Renal cortex interstitium (tissue), 15 donors: Measurements from ENCODE around the gene OR6M1. TPM values are rescaled to one million over a fixed set of nuclear protein-coding genes. Genes with fewer than 3 reads are reported as not detected.

Source experiments
- DNase-seq, 11 donors: peaks; one replicate each; pipeline ENCODE4 v3.0.0-alpha.2; 2013; ENCODE audit warnings: low read depth in 9 of 11, low spot score in 4 of 11; ENCODE audit errors: extremely low read depth in 1 of 11
- long read RNA-seq, 16 experiments: transcript quantifications; one replicate each; lab custom pipeline, GENCODE V29; 2026
- polyA plus RNA-seq, 3 donors: library from polyadenylated mRNA; unstranded; fragments of 120-200 nt; gene quantifications; one replicate each; pipeline ENCODE4 v1.2.1, GENCODE V29; 2013; ENCODE audit not compliant: insufficient read length in 3 of 3

Gene OR6M1
- not detected for polyA plus RNA-seq
- long read RNA-seq, donor 1, partial matches to known transcripts: 0 of 1 reads
- long read RNA-seq, donor 1, other reads (novel, unspliced or antisense): 0 of 1 reads
- long read RNA-seq, donor 2: 0 reads
- long read RNA-seq, donor 3: 0 reads
- long read RNA-seq, donor 4: 0 reads
- long read RNA-seq, donor 5: 0 reads
- long read RNA-seq, donor 6: 0 reads
- long read RNA-seq, donor 7: 0 reads
- long read RNA-seq, donor 8: 0 reads
- long read RNA-seq, donor 9: 0 reads
- long read RNA-seq, donor 10, partial matches to known transcripts: 0 of 2 reads
- long read RNA-seq, donor 10, other reads (novel, unspliced or antisense): 0 of 2 reads
- long read RNA-seq, donor 11: 0 reads
- long read RNA-seq, donor 12: 0 reads
- long read RNA-seq, donor 13: 0 reads
- long read RNA-seq, donor 14: 0 reads
- long read RNA-seq, donor 15, partial matches to known transcripts: 0 of 1 reads
- long read RNA-seq, donor 15, other reads (novel, unspliced or antisense): 0 of 1 reads
- long read RNA-seq, donor 16: 0 reads

- no peak for DNase-seq
These were observed at the start of gene OR6M1 for GRCh38 chr11:123806249-123806648. Gene OR6M1 (minus strand): TSS chr11:123806349. CDS start chr11:123806349, 0 bp downstream.

DNA sequence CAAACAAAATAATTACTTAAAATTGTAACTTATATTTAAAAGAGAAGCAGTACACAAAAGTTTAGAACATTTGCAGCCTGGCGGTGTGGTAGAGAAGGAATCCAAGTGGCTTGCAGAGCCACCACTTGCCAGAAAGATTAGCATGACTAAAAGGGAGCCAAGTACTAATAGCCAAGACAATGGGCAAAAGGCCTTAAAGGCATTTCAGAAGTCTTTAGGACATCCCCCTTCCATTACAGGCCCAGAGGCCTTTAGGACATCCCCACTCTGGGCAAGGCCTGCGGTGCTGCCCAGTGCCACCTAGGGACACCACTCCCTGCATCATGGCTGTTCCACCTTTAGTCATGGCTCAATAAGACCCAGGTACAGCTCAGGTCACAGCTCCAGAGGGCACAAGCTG is 46.9 kb upstream of the OR6M1 start:
- DNase-seq: no peak

DNA sequence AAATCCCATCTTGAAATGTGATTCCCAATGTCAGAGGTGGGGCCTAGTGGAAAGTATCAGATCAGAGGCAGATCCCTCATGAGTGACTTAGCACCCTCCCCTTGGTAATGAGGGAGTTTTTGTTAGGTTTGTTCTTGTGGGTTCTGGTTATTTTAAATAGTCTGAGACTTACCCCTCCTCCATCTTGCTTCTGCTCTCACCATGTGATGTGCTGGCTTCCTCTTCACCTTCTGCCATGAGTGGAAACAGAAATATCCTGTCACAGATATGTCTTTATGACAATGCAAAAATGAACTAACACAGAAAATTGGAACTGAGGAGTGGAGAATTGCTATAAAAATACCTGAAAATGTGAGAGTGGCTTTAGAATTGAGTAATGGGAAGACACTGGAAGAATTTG is 46.2 kb upstream of the OR6M1 start:
- DNase-seq: no peak

DNA sequence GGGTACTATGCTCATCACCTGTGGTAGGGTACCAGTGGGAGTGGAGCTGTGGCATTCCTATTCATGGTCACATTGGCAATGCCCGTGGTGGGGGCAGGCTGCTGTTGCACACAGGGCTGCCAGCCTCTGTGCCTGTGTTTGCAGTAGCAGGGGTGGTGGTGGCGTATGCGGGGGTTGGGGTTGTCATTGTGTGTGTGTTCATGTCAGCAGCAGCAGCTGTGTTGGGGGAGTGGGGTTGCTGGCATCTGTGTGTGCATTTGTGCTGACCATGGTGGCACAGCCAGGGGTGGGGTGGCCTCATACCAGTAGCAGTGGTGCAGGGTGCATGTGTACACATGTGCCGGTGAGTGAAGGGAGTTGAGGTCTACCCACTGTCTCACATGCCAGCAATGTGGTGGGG is 45.0 kb upstream of the OR6M1 start:
- no peak for DNase-seq

GRCh38 chr11:123841174-123841573 is 35.0 kb upstream of the OR6M1 start:
- no peak for DNase-seq

- no peak for DNase-seq
These were observed 33.0 kb upstream of the OR6M1 start for GRCh38 chr11:123839131-123839530.

DNA sequence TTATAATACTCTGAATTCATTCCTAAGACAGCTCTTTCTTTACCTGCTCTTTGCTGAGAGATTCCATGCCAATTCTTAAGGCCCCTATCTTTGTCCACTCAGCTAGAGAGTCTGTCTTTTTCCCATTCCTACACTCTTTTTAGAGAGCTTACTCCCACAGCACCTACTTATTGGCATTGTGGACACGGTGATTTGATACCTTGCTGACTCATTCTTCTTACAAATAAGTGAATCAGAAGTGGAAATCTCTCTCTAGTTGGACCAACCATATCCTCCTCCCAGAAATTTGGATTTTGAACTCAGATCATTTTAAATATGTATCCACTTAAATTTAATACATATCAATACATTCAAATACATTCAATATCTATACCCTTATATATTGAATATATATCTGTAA is 32.5 kb upstream of the OR6M1 start:
- DNase-seq: no peak

GRCh38 chr11:123838199-123838598 is 32.0 kb upstream of the OR6M1 start:
- no peak for DNase-seq

DNA sequence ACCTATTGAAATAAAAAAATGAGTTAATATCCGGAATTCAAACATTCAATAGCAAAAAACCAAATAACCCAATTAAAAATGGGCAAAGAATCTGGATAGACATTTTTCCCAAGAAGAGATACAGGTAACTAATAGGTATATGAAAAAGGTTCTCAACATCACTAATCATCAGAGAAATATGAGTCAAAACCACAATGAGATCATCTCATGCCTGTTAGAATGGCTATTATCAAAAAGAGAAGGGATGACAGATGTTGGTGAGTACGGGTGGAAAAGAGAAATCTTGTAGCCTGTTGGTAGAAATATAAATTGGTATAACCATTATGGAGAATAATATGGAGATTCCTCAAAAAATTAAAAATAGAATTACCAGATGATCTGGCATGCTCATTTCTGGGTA is 26.9 kb upstream of the OR6M1 start:
- no peak for DNase-seq

- no peak for DNase-seq
These were observed 23.6 kb upstream of the OR6M1 start for GRCh38 chr11:123829745-123830144.

DNA sequence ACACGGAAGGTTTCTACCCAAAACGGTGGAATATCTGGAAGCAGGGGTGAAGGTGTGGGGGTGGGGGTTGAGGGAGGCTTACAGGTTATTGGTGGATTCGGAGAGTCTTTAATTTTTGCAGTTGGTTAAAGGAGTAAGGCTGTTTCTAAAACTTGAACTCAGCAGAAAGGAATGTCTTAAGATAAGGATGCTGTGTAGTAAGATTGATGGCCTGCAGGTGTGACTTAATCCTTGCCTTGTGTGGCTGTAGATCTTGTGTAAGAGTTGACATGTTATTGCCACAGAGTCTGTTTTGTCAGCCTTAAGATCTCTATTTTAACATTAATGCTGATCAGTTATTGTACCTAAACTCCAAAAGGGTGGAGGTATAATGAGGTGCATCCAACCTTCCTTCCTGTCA is 16.4 kb upstream of the OR6M1 start:
- peak in 5 of 11 donors; percentile 6 to 24 (median 14) for DNase-seq

DNA sequence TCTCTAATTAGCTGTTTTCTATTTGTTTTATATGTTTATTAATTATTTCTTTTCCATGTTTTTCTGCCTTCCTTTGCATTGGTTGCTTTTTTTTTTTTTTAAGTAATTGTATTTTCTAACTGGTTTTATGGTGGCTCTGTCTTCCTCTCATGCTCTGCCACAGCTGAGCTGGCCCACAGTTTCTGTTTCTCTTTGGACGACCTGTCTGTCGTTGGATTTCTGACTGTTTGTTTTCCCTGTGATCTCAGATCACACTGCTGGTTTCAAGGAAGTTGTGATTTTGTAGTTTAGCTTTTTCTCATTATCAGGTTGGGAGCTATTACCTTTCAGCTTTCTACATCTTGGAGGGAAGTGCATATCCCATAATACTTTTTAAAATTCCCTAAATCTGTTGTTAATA is 15.9 kb upstream of the OR6M1 start:
- DNase-seq: peak in 2 of 11 donors; percentile 2 to 24

DNA sequence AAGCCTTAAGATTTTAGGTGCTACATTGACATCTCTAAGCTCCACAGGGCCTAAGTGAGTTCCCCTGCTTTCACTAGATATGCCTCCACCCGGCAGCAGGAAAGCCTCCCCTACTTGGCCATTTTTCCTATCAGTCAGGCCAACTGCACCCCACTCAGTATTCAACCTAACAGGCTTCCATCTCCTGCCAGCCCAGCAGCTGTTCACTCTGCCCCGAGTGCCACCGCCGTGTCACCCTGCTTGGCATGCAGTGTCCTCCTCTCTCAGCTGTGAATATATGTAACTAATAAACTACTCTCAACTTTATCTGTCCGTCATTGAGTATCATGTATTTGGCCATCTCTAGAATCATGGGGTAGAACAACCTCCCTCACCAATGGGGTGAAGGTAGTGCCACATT is 9.0 kb upstream of the OR6M1 start:
- no peak for DNase-seq

- DNase-seq: no peak
These were observed 4.4 kb downstream of the OR6M1 start for GRCh38 chr11:123801765-123802164.

GRCh38 chr11:123800036-123800435 is 6.1 kb downstream of the OR6M1 start:
- DNase-seq: no peak

GRCh38 chr11:123799438-123799837 is 6.7 kb downstream of the OR6M1 start:
- no peak for DNase-seq

DNA sequence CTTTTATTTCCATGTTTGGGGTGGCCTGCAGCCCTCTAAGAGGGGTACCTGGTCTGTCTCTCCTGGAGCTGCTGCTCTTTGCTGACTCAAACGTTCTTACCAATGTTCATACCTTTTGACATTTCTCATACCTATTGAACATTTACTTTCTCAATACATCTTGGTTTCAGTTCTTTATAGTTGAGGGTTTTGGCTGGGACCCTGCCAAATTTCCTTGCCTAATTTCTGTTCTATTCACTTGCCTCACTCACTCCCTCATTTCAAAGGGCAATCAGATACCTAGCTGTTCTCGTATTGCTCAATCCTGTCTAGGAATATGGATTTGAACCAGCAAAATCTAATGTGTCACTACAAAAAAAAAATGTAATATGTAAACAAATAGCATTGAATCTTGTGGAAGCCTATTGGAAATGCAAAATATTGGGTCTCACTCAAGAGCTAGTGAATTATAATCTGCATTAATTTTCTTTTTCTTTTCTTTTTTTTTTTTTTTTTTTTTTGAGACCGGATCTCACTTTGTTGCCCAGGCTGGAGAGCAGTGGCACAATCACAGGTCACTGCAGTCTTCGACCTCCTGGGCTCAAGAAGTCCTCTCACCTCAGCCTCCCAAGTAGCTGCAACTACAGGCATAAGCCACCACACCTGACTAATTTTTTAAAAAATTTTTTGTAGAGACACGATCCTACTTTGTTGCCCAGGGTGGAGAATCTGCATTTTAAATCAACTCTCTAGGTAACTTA is 7.5 kb downstream of the OR6M1 start:
- no peak for DNase-seq

- DNase-seq: no peak
These were observed 8.1 kb downstream of the OR6M1 start for GRCh38 chr11:123798079-123798478.

DNA sequence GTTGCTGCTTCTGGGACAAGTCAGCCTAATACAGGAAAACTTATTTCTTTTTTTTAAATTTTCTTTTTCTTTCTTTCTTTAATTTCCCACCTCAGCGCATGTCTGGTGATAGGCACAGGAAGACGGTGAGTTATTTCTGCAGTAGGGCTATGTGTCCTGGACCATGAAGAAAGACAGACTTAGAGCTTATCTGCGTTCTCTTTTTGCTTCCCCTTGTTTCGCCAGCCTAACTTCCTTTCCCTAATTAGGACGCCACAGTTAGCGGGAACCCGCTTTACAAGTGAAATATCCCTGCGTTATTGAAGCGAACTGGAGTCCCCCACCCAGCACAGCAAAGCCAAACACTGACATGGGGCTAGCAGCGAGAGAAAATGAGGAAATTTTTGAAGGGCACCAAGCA is 8.6 kb downstream of the OR6M1 start:
- DNase-seq: no peak

DNA sequence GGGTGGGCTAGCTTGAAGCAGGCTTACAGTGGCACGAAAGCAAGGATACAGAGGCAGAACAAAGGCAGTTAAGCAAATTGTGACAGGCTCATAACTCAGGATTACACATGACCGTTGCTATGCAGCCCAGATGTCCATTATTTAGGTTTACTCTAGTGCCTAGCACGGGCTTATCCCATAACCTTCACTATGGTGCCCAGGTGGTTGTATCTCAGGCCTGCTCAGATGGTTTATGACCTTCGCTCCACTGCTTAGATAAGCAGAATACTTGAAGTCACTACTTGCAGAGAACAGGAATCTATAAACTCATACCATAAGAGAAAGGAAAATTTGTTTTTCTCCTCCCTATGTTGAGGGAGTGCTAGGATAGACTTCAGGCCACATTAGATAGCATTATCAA is 9.0 kb downstream of the OR6M1 start:
- DNase-seq: no peak
